ENCODE results near the gene VOPP1. TPM values are rescaled to one million over a fixed set of nuclear protein-coding genes. Genes with fewer than 3 reads are reported as not detected.

The VOPP1 gene
- total RNA-seq, 2 experiments from 2014 or later = 32.6 to 34.7 TPM

- no peaks in the 10 kb centered on the region for H3K9me3 Mint-ChIP-seq
- peaks cover 11% of the 10 kb centered on the region for H3K36me3 Mint-ChIP-seq (ENCODE audit: low read depth)
- DNase-seq (no peak), ATAC-seq (no peak)
- no peak overlapping the region for H3K4me3 Mint-ChIP-seq
- H3K4me1 Mint-ChIP-seq (ENCODE audit: low read depth) = peaks cover 9% of the 10 kb centered on the region
- intact Hi-C loops (cut with micrococcal nuclease) = no loop called here
- no peaks in the 10 kb centered on the region for H3K27me3 Mint-ChIP-seq
- CTCF ChIA-PET = interaction anchor here (1.0 to 2.8 kb wide), 3 partner anchors 8 to 170 kb away, joined by 3 to 19 read pairs (median 3); no protein-coding TSS in a partner anchor
- TF ChIP-seq, protein P1, sequence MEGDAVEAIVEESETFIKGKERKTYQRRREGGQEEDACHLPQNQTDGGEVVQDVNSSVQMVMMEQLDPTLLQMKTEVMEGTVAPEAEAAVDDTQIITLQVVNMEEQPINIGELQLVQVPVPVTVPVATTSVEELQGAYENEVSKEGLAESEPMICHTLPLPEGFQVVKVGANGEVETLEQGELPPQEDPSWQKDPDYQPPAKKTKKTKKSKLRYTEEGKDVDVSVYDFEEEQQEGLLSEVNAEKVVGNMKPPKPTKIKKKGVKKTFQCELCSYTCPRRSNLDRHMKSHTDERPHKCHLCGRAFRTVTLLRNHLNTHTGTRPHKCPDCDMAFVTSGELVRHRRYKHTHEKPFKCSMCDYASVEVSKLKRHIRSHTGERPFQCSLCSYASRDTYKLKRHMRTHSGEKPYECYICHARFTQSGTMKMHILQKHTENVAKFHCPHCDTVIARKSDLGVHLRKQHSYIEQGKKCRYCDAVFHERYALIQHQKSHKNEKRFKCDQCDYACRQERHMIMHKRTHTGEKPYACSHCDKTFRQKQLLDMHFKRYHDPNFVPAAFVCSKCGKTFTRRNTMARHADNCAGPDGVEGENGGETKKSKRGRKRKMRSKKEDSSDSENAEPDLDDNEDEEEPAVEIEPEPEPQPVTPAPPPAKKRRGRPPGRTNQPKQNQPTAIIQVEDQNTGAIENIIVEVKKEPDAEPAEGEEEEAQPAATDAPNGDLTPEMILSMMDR (IDR thresholded peaks at IDR 0.05) = no peak
- H3K27ac Mint-ChIP-seq = no peak overlapping the region
- POLR2A ChIA-PET = no interaction called here
Measured at GRCh38 chr7:55423277-55423711, 149.0 kb downstream of the VOPP1 start.

Other genes starting within 250 kb of the VOPP1 start
- 10 to 100 TPM; 10.7 to 10.8 TPM for gene LANCL2, start 207.2 kb downstream of the VOPP1 start, total RNA-seq